Hippocampal formation (tissue), 2 donors: ENCODE measurements around the gene CDNF.
A peak's percentile ranks its signal among the peaks of the same experiment; 100 is the strongest.
"Not testable (repeated sequence)": the region's sequence is repeated elsewhere in the genome, so short reads cannot be mapped to it uniquely, and the experiment has no call there.

ENCODE experiments used
- DNase-seq, 2 donors: peaks; one replicate each; lab custom pipeline; 2025; lab: John Stamatoyannopoulos, UW

Gene CDNF

DNA sequence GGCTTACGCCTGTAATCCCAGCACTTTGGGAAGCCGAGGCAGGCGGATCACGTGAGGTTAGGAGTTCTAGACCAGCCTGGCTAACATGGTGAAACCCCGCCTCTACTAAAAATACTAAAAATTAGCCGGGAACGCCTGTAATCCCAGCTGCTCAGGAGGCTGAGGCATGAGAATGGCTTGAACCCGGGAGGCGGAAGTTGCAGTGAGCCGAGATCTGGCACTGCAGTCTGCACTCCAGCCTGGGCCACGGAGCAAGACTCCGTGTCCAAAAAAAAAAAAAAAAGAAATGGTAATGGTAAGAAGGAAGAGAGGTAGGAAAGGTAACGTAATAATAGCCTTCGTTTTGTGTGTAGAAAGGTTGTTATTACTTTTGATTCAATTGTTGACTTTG lies 1.5 kb upstream of the CDNF start:
- DNase-seq = no peak

GRCh38 chr10:14838582-14839304 lies 906 bp upstream of the CDNF start:
- peak in 1 of 2 donors; percentile 7 for DNase-seq

DNA sequence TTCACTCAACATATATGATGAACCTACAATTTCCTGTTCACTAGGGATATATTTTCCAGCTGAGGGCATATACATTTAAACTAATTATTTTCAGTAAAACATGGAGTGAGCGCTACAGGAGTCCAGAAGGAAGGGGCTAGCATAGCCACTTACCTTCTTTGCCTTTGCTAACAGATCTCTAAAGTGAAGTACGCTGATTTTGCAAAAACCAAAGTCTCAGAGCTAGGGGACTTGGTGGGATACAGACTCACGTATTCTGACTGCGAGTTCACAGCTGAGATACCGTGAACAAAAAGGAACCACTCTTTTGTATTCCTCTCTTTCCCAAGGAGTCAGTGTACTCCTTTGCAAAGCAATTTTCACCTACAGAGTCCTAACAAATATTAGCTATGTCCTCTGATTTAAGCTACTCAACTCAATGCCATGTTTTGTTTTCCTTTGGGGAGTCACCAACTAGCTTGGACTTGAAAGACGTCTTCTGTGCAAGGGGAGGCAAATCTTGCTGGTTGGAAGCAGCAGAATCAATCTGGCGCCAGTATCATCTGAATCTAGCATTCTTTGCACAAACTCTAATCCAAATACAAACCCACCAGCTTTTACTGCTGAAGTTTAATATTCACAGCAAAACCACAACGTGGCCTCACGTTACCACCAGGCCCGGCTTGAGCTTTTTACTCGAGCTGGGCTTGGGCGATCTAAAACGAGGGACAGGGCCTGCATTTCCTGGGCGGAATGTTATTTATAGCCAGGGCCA lies 657 bp downstream of the CDNF start:
- DNase-seq = peak in 1 of 2 donors; percentile 48

- no peak for DNase-seq
Measured at GRCh38 chr10:14836208-14836607, 1.6 kb downstream of the CDNF start.

GRCh38 chr10:14833106-14833505 lies 4.7 kb downstream of the CDNF start:
- no peak for DNase-seq

- no peak for DNase-seq
Measured at GRCh38 chr10:14826076-14826829, 11.6 kb downstream of the CDNF start.

DNA sequence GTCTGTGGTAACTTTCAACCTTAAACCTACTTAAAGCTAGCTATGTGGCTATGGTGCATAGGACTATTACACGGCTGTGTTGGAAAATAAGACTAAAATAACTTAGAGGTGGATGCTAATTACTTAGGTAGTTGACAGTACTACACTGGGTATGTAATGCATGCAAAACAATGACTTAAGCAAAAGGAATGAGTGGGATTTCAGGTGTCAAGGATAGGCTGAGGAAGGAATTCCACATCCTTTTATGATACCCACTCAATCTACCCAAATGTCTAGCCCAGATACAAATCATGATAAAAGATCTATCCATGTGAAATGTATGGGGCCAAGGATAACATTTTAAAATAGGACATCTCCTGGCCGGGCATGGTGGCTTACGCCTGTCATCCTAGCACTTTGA lies 13.9 kb downstream of the CDNF start:
- no peak for DNase-seq

- peak; percentile 2 to 52 for DNase-seq
Measured at GRCh38 chr10:14822879-14823755, 14.7 kb downstream of the CDNF start.

DNA sequence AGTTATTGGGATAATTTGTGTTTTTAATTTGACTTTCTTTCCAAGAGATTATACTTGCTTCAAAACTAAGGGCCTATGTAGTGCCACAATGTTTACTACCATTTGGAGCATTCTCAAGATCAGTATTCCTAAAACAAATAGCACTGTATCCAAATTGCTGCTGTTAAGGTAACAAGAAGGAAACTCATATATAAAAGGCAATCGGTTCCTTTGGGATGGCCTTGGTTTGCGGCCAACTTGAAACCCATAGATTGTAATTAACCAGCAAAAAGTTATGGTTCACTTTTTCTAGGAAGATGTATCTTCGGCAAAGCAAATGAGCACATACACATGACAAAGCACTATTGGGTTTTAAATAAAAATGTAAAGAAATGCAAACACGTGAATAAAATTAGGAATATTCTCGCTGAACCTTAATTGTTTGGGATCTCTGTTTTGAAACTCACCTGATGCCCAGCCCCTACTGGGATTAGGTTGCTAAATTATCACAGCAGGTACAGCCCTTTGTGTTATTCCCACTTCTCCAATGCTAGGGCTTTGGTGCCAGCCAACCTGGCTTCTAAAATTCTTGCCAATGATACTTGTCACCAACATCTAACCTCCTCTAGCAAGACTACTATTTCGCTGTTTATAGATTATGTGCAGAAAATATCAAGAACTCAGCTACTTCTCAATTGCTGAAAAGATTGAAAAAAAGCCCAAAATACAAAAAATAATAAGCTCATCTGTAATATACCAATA lies 16.0 kb downstream of the CDNF start:
- no peak for DNase-seq

DNA sequence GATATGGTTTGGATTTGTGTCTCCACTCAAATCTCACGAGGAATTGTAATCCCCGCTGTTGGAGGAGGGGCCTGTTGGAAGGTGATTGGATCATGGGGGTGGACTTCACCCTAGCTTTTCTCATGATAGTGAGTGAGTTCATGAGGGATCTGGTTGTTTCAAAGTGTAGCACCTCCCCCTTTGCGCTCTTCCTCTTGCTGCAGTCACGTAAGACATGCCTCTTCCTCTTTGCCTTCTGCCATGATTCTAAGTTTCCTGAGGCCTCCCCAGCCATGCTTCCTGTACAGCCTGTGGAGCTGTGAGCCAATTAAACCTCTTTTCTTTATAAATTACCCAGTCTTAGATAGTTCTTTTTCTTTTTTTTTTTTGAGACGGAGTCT lies 17.1 kb downstream of the CDNF start:
- no peak for DNase-seq

GRCh38 chr10:14820010-14820774 lies 17.6 kb downstream of the CDNF start:
- DNase-seq = no peak

DNA sequence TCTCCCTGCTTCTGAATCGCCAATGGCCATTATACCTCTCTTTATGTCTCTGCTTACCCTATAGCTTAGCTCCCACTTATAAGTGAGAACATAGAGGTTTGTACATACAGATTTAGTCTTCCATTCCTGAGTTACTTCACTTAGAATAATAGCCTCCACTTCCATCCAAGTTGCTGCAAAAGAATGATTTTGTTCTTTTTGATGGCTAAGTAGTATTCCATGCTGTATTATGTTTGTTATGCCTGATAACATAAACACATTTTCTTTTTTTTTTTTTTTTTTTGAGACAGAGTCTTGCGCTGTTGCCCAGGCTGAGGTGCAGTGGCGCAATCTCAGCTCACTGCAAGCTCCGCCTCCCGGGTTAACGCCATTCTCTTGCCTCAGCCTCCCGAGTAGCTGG lies 21.1 kb downstream of the CDNF start:
- DNase-seq = not testable (repeated sequence)

- DNase-seq = no peak
Measured at GRCh38 chr10:14815681-14816080, 22.2 kb downstream of the CDNF start.

DNA sequence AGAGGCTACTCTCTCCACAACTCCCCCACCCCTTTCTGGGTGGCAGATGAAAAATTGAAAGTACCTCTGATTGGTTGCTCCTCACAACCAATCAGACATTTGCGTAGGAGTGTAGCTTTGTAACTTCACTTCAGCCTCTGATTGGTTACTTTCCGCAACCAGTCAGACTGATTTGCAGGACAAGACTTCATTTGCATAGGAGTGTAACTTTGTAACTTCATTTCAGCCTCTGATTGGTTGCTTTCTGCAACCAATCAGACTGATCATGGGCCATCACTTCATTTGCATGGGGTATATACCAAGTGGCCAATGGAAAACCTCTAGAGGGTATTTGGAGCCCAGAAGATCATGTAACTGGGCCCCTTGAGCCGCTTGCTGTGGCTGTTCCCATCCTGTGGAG lies 25.6 kb downstream of the CDNF start:
- DNase-seq = no peak

DNA sequence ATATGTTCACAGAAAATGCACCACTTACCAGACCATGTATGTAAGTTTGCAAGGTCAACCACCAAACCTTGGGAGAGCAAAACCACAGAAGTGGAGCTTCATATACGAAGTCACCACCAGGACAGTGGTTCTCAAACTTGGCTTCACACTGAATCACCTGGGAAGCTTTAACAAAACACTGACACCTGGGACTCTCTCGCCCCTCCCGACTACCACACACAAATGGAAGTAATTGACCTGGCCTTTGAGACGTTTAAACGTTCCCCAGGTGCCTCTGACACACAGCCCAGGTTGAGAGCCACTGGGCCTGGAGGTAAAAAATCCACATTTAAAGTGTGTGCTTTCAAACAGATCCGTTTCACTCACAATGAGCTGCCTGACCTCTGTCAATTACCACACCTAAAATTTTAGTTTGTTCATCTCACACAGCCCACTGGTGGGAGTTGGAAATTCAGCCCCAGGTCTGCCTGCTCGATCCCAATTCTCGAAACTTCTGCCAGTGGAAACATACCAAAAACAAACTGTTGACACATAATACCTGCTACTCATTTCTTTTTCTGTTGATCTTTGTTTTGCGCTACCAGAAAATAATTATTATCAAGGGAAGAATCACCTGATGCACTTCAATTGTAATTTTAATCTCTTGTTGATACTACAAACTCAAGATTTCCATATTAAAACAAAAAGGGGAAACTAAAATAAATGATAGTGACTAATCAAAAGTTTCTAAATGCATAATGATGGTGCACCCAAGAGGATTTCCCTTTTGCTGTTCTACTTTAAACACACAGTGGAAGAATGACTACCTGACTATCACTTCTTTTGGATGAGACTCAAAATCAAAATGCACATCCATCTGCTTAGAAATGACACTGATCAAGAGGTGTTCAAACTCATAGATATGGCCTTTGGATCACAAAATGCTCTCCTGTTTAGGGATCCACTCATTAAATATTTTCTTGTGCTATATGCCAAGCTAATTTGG lies 26.6 kb downstream of the CDNF start:
- DNase-seq = no peak

GRCh38 chr10:14806318-14806717 lies 31.5 kb downstream of the CDNF start:
- DNase-seq = no peak

DNA sequence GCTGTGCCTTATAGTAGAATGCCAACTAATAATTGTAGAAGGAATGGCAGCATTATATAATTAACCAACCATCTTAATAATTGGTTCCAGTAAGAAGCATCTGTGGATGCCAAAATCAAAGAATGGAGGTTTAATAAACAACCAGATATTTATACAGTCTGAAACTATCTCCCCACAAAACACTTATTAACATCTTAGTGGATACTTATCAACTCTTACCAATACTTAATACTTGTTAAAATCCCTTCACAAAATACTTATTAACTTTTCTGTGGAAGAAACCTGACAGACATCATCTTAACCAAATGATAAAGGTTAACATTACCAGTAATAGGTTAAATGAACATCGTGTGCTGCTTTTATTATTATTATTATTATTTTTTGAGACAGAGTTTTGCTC lies 34.0 kb downstream of the CDNF start:
- DNase-seq = no peak

DNA sequence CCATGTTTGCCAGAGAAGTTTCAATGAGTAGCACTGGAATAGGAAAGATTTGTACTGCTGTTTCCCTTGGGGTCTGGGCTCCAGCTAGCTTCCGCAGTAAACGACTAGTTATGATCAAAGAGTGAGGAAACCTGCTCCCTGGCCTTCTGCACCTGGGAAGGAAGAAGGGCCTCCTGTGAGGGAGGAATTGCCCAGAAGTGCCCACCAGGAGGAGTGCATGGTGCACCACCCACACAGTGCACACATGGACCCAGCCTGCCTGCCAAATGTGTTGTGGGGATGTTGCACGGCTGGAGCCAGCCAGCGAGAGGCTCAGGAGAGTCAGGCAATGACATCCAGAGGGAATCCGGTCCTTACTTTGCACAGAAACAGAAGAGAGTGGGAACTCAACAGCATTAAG lies 36.1 kb downstream of the CDNF start:
- DNase-seq = no peak

- no peak for DNase-seq
Measured at GRCh38 chr10:14800397-14800796, 37.4 kb downstream of the CDNF start.
